Esophagus squamous epithelium (tissue), 5 donors: ENCODE measurements around the gene NRXN3. TPM values are rescaled to one million over a fixed set of nuclear protein-coding genes. Genes with fewer than 3 reads are reported as not detected.

ENCODE experiments used
- DNase-seq: peaks from one replicate; lab custom pipeline; 2025; lab: John Stamatoyannopoulos, UW
- H3K27ac ChIP-seq, 4 donors: fragments of 200-600 bp; sonication (generic); one replicate each; pipeline ENCODE4 v1.5.1; 2016 to 2019; ENCODE audit warnings: mild to moderate bottlenecking in 1 of 4
- H3K27me3 ChIP-seq, 4 donors: fragments of 200-600 bp; sonication (generic); 1 replicate in 3 of 4; 2 replicates in 1 of 4; pipeline versions ENCODE4 v1.5.1 to v1.6.0; 2017 to 2021; ENCODE audit warnings: antibody characterized with exemption in 1 of 4
- H3K36me3 ChIP-seq, 3 donors: fragments of 200-600 bp; sonication (generic); one replicate each; pipeline ENCODE4 v1.5.1; 2016 to 2019
- H3K4me1 ChIP-seq, 3 donors: fragments of 200-600 bp; sonication (generic); one replicate each; pipeline ENCODE4 v1.5.1; 2017 to 2019
- H3K4me3 ChIP-seq, 4 donors: fragments of 200-600 bp; sonication (generic); 1 replicate in 3 of 4; 2 replicates in 1 of 4; pipeline ENCODE4 v1.5.1; 2016 to 2019; ENCODE audit warnings: mild to moderate bottlenecking in 2 of 4, moderate library complexity in 1 of 4
- H3K9me3 ChIP-seq, 3 donors: fragments of 200-600 bp; sonication (generic); one replicate each; pipeline ENCODE4 v1.5.1; 2016 to 2019
- POLR2A ChIP-seq, 4 donors: fragments of 450-650 bp; IDR thresholded peaks; one replicate each; pipeline ENCODE4 v1.6.1; 2017; ENCODE audit warnings: antibody characterized with exemption in 4 of 4, mild to moderate bottlenecking in 4 of 4, moderate library complexity in 3 of 4
- WGBS, 2 donors: methylation state at CpG; one replicate each; pipeline ENCODE4 v1.1.5; 2018; 5-methylcytosine and 5-hydroxymethylcytosine counted together
- intact Hi-C: fragments of 100-400 bp; cut with DNase I; formaldehyde crosslinking; loops from one replicate; pipeline ENCODE4 v1.15.0; 2022
- total RNA-seq, 4 donors: library from RNA; depleted of rRNA; stranded (reverse); fragments of >200 nt; gene quantifications; one replicate each; pipeline ENCODE4 v1.1.0, GENCODE V29; 2016
- TF ChIP-seq, protein P1 (sequence below), 6 experiments: fragments of 450-650 bp in 4 of 6; fragments of 200-600 bp in 2 of 6; sonication (generic) in 2 of 6; IDR thresholded peaks; one replicate each; pipeline ENCODE4 v1.5.1; 2016 to 2019; ENCODE audit warnings: antibody characterized with exemption in 6 of 6, mild to moderate bottlenecking in 4 of 6, moderate library complexity in 4 of 6
- donor health status: DM: yes; HTN: yes; CAD: no.

The NRXN3 gene
- total RNA-seq, 4 donors from 2014 or later, result 0.30 to 15.8 (median 1.5) TPM

- Histone ChIP-seq H3K9me3 (no peaks in the 10 kb centered on the region), H3K27me3 (no peaks in the 10 kb centered on the region), H3K36me3 (no peaks in the 10 kb centered on the region), H3K27ac (no peak overlapping the region), H3K4me3 (no peak overlapping the region), H3K4me1 (no peaks in the 10 kb centered on the region)
- TF ChIP-seq POLR2A (IDR thresholded peaks at IDR 0.05), result no peak
- TF ChIP-seq, protein P1, sequence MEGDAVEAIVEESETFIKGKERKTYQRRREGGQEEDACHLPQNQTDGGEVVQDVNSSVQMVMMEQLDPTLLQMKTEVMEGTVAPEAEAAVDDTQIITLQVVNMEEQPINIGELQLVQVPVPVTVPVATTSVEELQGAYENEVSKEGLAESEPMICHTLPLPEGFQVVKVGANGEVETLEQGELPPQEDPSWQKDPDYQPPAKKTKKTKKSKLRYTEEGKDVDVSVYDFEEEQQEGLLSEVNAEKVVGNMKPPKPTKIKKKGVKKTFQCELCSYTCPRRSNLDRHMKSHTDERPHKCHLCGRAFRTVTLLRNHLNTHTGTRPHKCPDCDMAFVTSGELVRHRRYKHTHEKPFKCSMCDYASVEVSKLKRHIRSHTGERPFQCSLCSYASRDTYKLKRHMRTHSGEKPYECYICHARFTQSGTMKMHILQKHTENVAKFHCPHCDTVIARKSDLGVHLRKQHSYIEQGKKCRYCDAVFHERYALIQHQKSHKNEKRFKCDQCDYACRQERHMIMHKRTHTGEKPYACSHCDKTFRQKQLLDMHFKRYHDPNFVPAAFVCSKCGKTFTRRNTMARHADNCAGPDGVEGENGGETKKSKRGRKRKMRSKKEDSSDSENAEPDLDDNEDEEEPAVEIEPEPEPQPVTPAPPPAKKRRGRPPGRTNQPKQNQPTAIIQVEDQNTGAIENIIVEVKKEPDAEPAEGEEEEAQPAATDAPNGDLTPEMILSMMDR (IDR thresholded peaks at IDR 0.05), result no peak
- no peak for DNase-seq
- intact Hi-C loops, result no loop called here
- 76 to 87% methylated on average over 3 of the region's 3 CpGs for WGBS, 2 donors
Measured at GRCh38 chr14:79438696-79439342, 1268.6 kb downstream of the NRXN3 start.

- Histone ChIP-seq H3K4me1 (no peaks in the 10 kb centered on the region), H3K27me3 (no peaks in the 10 kb centered on the region), H3K4me3 (no peak overlapping the region), H3K27ac (no peak overlapping the region), H3K9me3 (no peaks in the 10 kb centered on the region), H3K36me3 (no peaks in the 10 kb centered on the region)
- TF ChIP-seq, protein P1 (IDR thresholded peaks at IDR 0.05), result no peak
- TF ChIP-seq POLR2A (IDR thresholded peaks at IDR 0.05), result no peak
- intact Hi-C loops, result no loop called here
- 40 to 64% methylated on average over 5 of the region's 5 CpGs for WGBS, 2 donors
- no peak for DNase-seq
Measured at GRCh38 chr14:79442786-79443185, 1272.6 kb downstream of the NRXN3 start.

DNA sequence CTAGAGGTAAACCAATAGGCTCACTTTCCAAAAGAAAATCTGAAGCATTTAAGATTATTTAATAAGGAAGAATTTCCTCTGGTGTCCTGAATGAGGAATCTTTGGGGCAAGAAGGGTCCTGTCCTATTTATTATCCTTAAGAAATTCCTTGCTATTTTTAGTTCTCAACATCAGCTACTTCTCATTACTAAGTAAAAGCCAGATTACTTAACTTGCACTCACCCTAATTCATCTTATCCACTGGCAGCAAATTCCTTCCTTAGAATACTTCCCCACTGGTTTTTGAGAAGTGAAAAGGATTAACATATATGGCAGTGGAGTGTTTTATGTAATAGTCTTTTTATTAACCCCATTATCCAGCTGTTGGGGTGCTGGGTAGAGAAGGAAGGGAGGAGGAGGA is 1273.4 kb downstream of the NRXN3 start:
- H3K4me3 ChIP-seq, result no peak overlapping the region
- intact Hi-C loops, result no loop called here

DNA sequence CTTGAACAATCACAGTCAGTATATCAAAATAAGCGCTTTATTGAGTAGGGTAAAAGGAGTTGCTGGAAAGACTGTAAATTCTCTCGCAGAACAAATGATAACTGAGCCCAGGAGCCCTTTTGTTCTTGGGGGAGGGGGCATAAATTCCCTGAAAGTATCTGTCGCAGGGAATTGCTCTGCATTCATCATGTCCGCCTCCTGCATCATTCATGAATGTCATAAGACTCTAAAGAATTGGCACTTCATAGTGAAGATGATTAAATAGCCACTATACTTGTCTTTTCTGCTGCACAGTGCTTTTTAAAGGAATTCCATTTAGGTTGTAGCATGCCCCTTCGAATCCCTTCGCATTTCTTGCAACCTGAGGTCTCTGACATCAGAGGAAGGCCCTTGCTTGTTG is 1278.8 kb downstream of the NRXN3 start:
- intact Hi-C loops, result no loop called here
- H3K4me1 ChIP-seq, result no peaks in the 10 kb centered on the region
- WGBS, 2 donors, result 68 to 81% methylated on average over 6 of the region's 6 CpGs
- H3K4me3 ChIP-seq, result no peak overlapping the region
- TF ChIP-seq, protein P1 (IDR thresholded peaks at IDR 0.05), result no peak
- TF ChIP-seq POLR2A (IDR thresholded peaks at IDR 0.05), result no peak
- H3K27ac ChIP-seq, result no peak overlapping the region
- no peaks in the 10 kb centered on the region for H3K27me3 ChIP-seq
- no peak for DNase-seq
- no peaks in the 10 kb centered on the region for H3K36me3 ChIP-seq
- no peaks in the 10 kb centered on the region for H3K9me3 ChIP-seq

More for the DNA sequence above, 1273.4 kb downstream of the NRXN3 start:
- Histone ChIP-seq H3K36me3 (no peaks in the 10 kb centered on the region), H3K27me3 (no peaks in the 10 kb centered on the region), H3K9me3 (no peaks in the 10 kb centered on the region), H3K27ac (no peak overlapping the region), H3K4me1 (no peaks in the 10 kb centered on the region)
- TF ChIP-seq, protein P1 (IDR thresholded peaks at IDR 0.05), result no peak
- TF ChIP-seq POLR2A (IDR thresholded peaks at IDR 0.05), result no peak
- DNase-seq, result no peak

- TF ChIP-seq, protein P1 (IDR thresholded peaks at IDR 0.05), result no peak
- TF ChIP-seq POLR2A (IDR thresholded peaks at IDR 0.05), result no peak
- Histone ChIP-seq H3K9me3 (no peaks in the 10 kb centered on the region), H3K4me3 (no peak overlapping the region), H3K27ac (no peak overlapping the region), H3K4me1 (no peaks in the 10 kb centered on the region), H3K27me3 (no peaks in the 10 kb centered on the region), H3K36me3 (no peaks in the 10 kb centered on the region)
- intact Hi-C loops, result no loop called here
- WGBS, 2 donors, result 49 to 64% methylated on average over 3 of the region's 3 CpGs
- DNase-seq, result no peak
Measured at GRCh38 chr14:79451601-79452000, 1281.4 kb downstream of the NRXN3 start.
